ENCODE results near the gene AKAP13.

DNA sequence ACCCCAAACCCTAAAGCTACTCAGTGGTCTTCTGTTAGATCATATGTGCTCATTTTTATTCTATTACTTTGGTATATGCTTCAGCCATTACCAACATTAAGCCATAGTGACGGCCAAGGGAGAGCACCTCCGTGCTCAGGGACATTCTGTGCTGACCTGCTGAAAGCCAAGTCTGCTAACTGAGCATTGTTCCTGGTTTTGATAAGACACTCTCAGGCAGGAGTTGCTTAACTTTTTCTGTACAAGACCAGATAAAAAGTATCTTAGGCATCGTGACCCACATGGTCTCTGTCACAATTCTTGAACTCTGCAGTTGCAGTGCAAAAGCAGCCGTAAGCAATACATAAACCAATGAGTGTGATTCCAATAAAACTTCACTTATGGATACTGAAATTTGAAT, 313.7 kb downstream of the AKAP13 start:
- TF ChIP-seq FOXM1 (IDR thresholded peaks at IDR 0.05; ENCODE audit: borderline replicate concordance) = no peak
- TF ChIP-seq SP1 (IDR thresholded peaks at IDR 0.05) = no peak
- no peak for TF ChIP-seq LEF1 (IDR thresholded peaks at IDR 0.05; ENCODE audit: borderline replicate concordance)

Measured in HEK293T (cell line).